ENCODE results near the gene VPS37C. TPM values are rescaled to one million over a fixed set of nuclear protein-coding genes. Genes with fewer than 3 reads are reported as not detected.

The VPS37C gene
- total RNA-seq, 1 experiment from 2014 or later, result 19.0 TPM

DNA sequence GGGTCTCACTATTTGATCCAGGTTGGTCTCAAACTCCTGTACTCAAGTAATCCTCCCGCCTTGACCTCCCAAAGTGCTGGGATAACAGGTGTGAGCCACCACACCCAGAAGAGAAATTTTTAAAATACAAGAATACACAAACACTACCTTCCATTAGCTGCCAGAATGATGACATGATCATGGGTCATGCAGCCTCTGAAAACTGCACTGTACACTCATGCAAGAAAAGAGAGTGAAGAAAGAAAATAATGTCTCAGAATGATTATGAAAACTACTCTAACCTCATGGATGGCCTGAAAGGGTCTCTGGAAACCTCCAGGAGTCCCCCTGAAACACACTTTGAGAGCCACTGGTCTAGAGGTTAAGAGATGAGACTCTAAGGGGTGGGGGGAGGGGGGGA is 18.8 kb downstream of the VPS37C start:
- H3K4ac ChIP-seq (ENCODE audit: low read depth, low read length), result no peak overlapping the region
- no peak overlapping the region for H3K4me3 Mint-ChIP-seq
- no peaks in the 10 kb centered on the region for H3K27me3 Mint-ChIP-seq (ENCODE audit: low read depth)
- DNase-seq, result no peak
- H3K4me1 ChIP-seq (ENCODE audit: insufficient read depth, low read length), result no peaks in the 10 kb centered on the region
- no peak overlapping the region for H2AFZ ChIP-seq (ENCODE audit: low read length)
- H3K27me3 ChIP-seq (ENCODE audit: insufficient read depth, low read length), result no peaks in the 10 kb centered on the region
- H3K18ac ChIP-seq (ENCODE audit: insufficient read length, low read depth, low read length), result no peak overlapping the region
- no peak overlapping the region for H3K56ac ChIP-seq (ENCODE audit: insufficient read length, low read depth, low read length)
- H4K8ac ChIP-seq (replicated peaks; ENCODE audit: insufficient read length, low read depth, low read length), result no peak overlapping the region
- no peaks in the 10 kb centered on the region for H3K9me3 ChIP-seq (ENCODE audit: control insufficient read depth, low read depth, low read length)
- no peak overlapping the region for H2BK120ac ChIP-seq (ENCODE audit: low read depth, low read length, poor library complexity, severe bottlenecking)
- TF ChIP-seq, protein P1, sequence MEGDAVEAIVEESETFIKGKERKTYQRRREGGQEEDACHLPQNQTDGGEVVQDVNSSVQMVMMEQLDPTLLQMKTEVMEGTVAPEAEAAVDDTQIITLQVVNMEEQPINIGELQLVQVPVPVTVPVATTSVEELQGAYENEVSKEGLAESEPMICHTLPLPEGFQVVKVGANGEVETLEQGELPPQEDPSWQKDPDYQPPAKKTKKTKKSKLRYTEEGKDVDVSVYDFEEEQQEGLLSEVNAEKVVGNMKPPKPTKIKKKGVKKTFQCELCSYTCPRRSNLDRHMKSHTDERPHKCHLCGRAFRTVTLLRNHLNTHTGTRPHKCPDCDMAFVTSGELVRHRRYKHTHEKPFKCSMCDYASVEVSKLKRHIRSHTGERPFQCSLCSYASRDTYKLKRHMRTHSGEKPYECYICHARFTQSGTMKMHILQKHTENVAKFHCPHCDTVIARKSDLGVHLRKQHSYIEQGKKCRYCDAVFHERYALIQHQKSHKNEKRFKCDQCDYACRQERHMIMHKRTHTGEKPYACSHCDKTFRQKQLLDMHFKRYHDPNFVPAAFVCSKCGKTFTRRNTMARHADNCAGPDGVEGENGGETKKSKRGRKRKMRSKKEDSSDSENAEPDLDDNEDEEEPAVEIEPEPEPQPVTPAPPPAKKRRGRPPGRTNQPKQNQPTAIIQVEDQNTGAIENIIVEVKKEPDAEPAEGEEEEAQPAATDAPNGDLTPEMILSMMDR (conservative IDR thresholded peaks at IDR 0.05), result no peak
- no peak overlapping the region for H2BK20ac ChIP-seq (ENCODE audit: low read depth, low read length, poor library complexity, severe bottlenecking)
- H3K27ac ChIP-seq (ENCODE audit: insufficient read length, low read depth, low read length), result no peak overlapping the region
- H3K9me3 Mint-ChIP-seq, result no peaks in the 10 kb centered on the region
- H2BK12ac ChIP-seq (ENCODE audit: insufficient read length, low read depth, low read length), result no peak overlapping the region
- no CpG with 5 or more reads among the region's 1 CpG for WGBS (ENCODE audit: extremely low coverage, insufficient read length, low lambda C conversion rate)
- peaks cover 2 to 8% (median 4%) of the 10 kb centered on the region in 3 experiments; a peak in 6 of 7 replicates for H3K36me3 Mint-ChIP-seq (ENCODE audit: insufficient read depth in 1 of 3, low read depth in 3 of 3)
- no peaks in the 10 kb centered on the region for H4K20me1 ChIP-seq (ENCODE audit: control insufficient read depth, insufficient read depth, insufficient read length)
- no peak overlapping the region for H2BK15ac ChIP-seq (ENCODE audit: low read depth, low read length)
- no peak overlapping the region for H3K4me2 ChIP-seq (ENCODE audit: insufficient read depth, insufficient read length, low read length)
- no peaks in the 10 kb centered on the region for H3K79me2 ChIP-seq (ENCODE audit: insufficient read depth, low read length)
- no peak overlapping the region for H3K14ac ChIP-seq (ENCODE audit: insufficient read depth, low read length)
- H4K5ac ChIP-seq (ENCODE audit: insufficient read length, low read depth, low read length), result no peak overlapping the region
- H3K23ac ChIP-seq (ENCODE audit: insufficient read length, low read depth, low read length), result no peak overlapping the region
- no peak overlapping the region for H4K91ac ChIP-seq (ENCODE audit: insufficient read length, low read depth, low read length)
- peaks cover 7 to 30% of the 10 kb centered on the region in 2 experiments; a peak in 3 of 4 replicates for H3K4me1 Mint-ChIP-seq
- peak overlapping the region in 2 of 3 experiments; percentile 25 to 59; a peak in 2 of 7 replicates for H3K27ac Mint-ChIP-seq
- no peaks in the 10 kb centered on the region for H3K79me1 ChIP-seq (ENCODE audit: insufficient read depth, low read depth, low read length, poor library complexity, severe bottlenecking)
- no peak overlapping the region for H3K9ac ChIP-seq (ENCODE audit: extremely low read depth, insufficient read length, low read length)
- no peaks in the 10 kb centered on the region for H3K23me2 ChIP-seq (ENCODE audit: insufficient read length, low read depth, low read length, poor library complexity, severe bottlenecking)
- H3T11ph ChIP-seq (ENCODE audit: low read length), result no peak overlapping the region
- no peak overlapping the region for H2BK5ac ChIP-seq (ENCODE audit: insufficient read length, low read length)
- H2AK5ac ChIP-seq (ENCODE audit: insufficient read length, low read length), result no peak overlapping the region
